ENCODE results near the gene COL18A1. TPM values are rescaled to one million over a fixed set of nuclear protein-coding genes. Genes with fewer than 3 reads are reported as not detected.

The COL18A1 gene
- total RNA-seq, 3 donors from 2014 or later (not counting 1 experiment from before 2014, with no cell fraction given), result 12.3 to 22.3 (median 12.7) TPM

- Histone ChIP-seq H3K4me1 (ENCODE audit: control insufficient read depth, insufficient read depth, low read length) (no peaks in the 10 kb centered on the region), H3K9me3 (ENCODE audit: control insufficient read depth, insufficient read depth, low read length) (no peaks in the 10 kb centered on the region), H3K27me3 (ENCODE audit: control insufficient read depth, insufficient read depth, low read length) (no peaks in the 10 kb centered on the region), H3K36me3 (ENCODE audit: control insufficient read depth, insufficient read depth, low read length) (no peaks in the 10 kb centered on the region), H3K27ac (ENCODE audit: low read length) (no peak overlapping the region), H3K4me3 (ENCODE audit: low read length) (no peak overlapping the region)
- ATAC-seq (no peak), DNase-seq (no peak)
- H3K9me3 Mint-ChIP-seq, result no peaks in the 10 kb centered on the region
- H3K27ac Mint-ChIP-seq, result no peak overlapping the region
- H3K27me3 Mint-ChIP-seq (ENCODE audit: low read depth in 2 of 2), result peaks cover 12 to 26% of the 10 kb centered on the region in 2 donors
- intact Hi-C loops (cut with micrococcal nuclease), result no loop called here
- no peak overlapping the region for H3K4me3 Mint-ChIP-seq
- TF ChIP-seq, protein P1, sequence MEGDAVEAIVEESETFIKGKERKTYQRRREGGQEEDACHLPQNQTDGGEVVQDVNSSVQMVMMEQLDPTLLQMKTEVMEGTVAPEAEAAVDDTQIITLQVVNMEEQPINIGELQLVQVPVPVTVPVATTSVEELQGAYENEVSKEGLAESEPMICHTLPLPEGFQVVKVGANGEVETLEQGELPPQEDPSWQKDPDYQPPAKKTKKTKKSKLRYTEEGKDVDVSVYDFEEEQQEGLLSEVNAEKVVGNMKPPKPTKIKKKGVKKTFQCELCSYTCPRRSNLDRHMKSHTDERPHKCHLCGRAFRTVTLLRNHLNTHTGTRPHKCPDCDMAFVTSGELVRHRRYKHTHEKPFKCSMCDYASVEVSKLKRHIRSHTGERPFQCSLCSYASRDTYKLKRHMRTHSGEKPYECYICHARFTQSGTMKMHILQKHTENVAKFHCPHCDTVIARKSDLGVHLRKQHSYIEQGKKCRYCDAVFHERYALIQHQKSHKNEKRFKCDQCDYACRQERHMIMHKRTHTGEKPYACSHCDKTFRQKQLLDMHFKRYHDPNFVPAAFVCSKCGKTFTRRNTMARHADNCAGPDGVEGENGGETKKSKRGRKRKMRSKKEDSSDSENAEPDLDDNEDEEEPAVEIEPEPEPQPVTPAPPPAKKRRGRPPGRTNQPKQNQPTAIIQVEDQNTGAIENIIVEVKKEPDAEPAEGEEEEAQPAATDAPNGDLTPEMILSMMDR (IDR thresholded peaks at IDR 0.05), result no peak
- no peaks in the 10 kb centered on the region for H3K36me3 Mint-ChIP-seq
- no peaks in the 10 kb centered on the region for H3K4me1 Mint-ChIP-seq
- WGBS (ENCODE audit: insufficient coverage), result 73% methylated on average over 19 of the region's 21 CpGs
These were observed 25.6 kb upstream of the COL18A1 start for GRCh38 chr21:45379171-45379900.

DNA sequence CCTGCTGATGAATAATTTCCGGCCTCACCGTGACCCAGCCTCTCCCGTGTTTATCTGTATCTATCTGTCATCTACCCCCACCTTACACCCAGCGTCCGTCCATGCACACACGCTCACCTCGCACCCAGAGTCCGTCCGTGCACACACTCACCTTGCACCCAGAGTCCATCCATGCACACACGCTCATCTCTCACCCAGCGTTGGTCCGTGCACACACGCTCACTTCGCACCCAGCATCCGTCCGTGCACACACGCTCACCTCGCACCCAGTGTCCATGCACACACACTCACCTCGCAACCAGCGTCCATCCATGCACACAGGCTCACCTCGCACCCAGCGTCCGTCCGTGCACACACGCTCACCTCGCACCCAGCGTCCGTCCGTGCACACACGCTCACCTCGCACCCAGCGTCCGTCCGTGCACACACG is 25.0 kb upstream of the COL18A1 start:
- H3K27me3 ChIP-seq (ENCODE audit: control insufficient read depth, insufficient read depth, low read length), result no peaks in the 10 kb centered on the region
- intact Hi-C loops (cut with micrococcal nuclease), result no loop called here
- ATAC-seq, result no peak

DNA sequence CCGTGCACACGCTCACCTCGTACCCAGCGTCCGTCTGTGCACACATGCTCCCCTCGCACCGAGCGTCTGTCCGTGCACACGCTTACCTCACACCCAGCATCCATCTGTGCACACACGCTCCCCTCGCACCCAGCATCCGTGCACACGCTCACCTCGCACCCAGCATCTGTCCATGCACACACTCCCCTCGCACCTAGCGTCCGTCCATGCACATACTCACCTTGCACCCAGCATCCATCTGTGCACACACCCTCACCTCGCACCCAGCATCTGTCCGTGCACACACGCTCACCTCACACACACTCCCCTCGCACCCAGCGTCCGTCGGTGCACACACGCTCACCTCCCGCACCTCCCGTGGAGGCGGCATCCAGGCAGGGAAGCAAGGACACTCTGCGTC is 24.4 kb upstream of the COL18A1 start:
- DNase-seq (no peak), ATAC-seq (no peak)
- Mint-ChIP-seq H3K4me3 (no peak overlapping the region), H3K4me1 (no peaks in the 10 kb centered on the region), H3K9me3 (no peaks in the 10 kb centered on the region), H3K27ac (no peak overlapping the region), H3K36me3 (no peaks in the 10 kb centered on the region), H3K27me3 (ENCODE audit: low read depth in 2 of 2) (peaks cover 14 to 26% of the 10 kb centered on the region in 2 donors)
- Histone ChIP-seq H3K27me3 (ENCODE audit: control insufficient read depth, insufficient read depth, low read length) (peaks cover 2% of the 10 kb centered on the region), H3K4me1 (ENCODE audit: control insufficient read depth, insufficient read depth, low read length) (no peaks in the 10 kb centered on the region), H3K4me3 (ENCODE audit: low read length) (no peak overlapping the region), H3K27ac (ENCODE audit: low read length) (no peak overlapping the region), H3K9me3 (ENCODE audit: control insufficient read depth, insufficient read depth, low read length) (no peaks in the 10 kb centered on the region), H3K36me3 (ENCODE audit: control insufficient read depth, insufficient read depth, low read length) (no peaks in the 10 kb centered on the region)
- intact Hi-C loops (cut with micrococcal nuclease), result no loop called here
- TF ChIP-seq, protein P1 (IDR thresholded peaks at IDR 0.05), result no peak
- 93% methylated on average over 30 of the region's 30 CpGs for WGBS (ENCODE audit: insufficient coverage)

More for the DNA sequence above, 25.0 kb upstream of the COL18A1 start:
- H3K4me3 ChIP-seq (ENCODE audit: low read length), result no peak overlapping the region
- Mint-ChIP-seq H3K27me3 (ENCODE audit: low read depth in 2 of 2) (peaks cover 12 to 26% of the 10 kb centered on the region in 2 donors), H3K36me3 (no peaks in the 10 kb centered on the region), H3K4me1 (no peaks in the 10 kb centered on the region), H3K9me3 (no peaks in the 10 kb centered on the region), H3K4me3 (no peak overlapping the region), H3K27ac (no peak overlapping the region)
- H3K9me3 ChIP-seq (ENCODE audit: control insufficient read depth, insufficient read depth, low read length), result no peaks in the 10 kb centered on the region
- no peak for DNase-seq
- no peak overlapping the region for H3K27ac ChIP-seq (ENCODE audit: low read length)
- H3K36me3 ChIP-seq (ENCODE audit: control insufficient read depth, insufficient read depth, low read length), result no peaks in the 10 kb centered on the region
- H3K4me1 ChIP-seq (ENCODE audit: control insufficient read depth, insufficient read depth, low read length), result no peaks in the 10 kb centered on the region
- TF ChIP-seq, protein P1 (IDR thresholded peaks at IDR 0.05), result no peak
- whole genome bisulfite sequencing (ENCODE audit: insufficient coverage), result 95% methylated on average over 20 of the region's 35 CpGs
